C4-2B (cell line): Measurements from ENCODE around the gene PEX12.

ENCODE experiments used
- H3K27ac ChIP-seq: fragments of 450-650 bp; 2 replicates; pipeline ENCODE4 v1.5.1; 2017
- CTCF ChIP-seq: fragments of 450-650 bp; conservative IDR thresholded peaks from 2 replicates; pipeline ENCODE4 v1.5.1; 2017; ENCODE audit warnings: mild to moderate bottlenecking
- ZFX ChIP-seq: fragments of 450-650 bp; IDR thresholded peaks from 2 replicates; pipeline ENCODE4 v1.6.1; 2017

Gene PEX12

GRCh38 chr17:35609831-35610230 is 31.5 kb upstream of the PEX12 start:
- TF ChIP-seq ZFX: no peak
- no peak for TF ChIP-seq CTCF
- H3K27ac ChIP-seq: no peak overlapping the region

- H3K27ac ChIP-seq: no peak overlapping the region
- no peak for TF ChIP-seq ZFX
- no peak for TF ChIP-seq CTCF
Observed at GRCh38 chr17:35607239-35607847, 29.0 kb upstream of the PEX12 start.

- TF ChIP-seq CTCF (no peak), ZFX (no peak)
- no peak overlapping the region for H3K27ac ChIP-seq
Observed at GRCh38 chr17:35605678-35606077, 27.3 kb upstream of the PEX12 start.

- no peak for TF ChIP-seq ZFX
- TF ChIP-seq CTCF: no peak
- H3K27ac ChIP-seq: no peak overlapping the region
Observed at GRCh38 chr17:35603674-35604073, 25.3 kb upstream of the PEX12 start.

GRCh38 chr17:35597604-35598003 is 19.2 kb upstream of the PEX12 start:
- TF ChIP-seq CTCF: no peak
- no peak for TF ChIP-seq ZFX
- no peak overlapping the region for H3K27ac ChIP-seq

GRCh38 chr17:35596530-35597233 is 18.3 kb upstream of the PEX12 start:
- no peak overlapping the region for H3K27ac ChIP-seq
- no peak for TF ChIP-seq ZFX
- no peak for TF ChIP-seq CTCF

GRCh38 chr17:35596072-35596471 is 17.7 kb upstream of the PEX12 start:
- TF ChIP-seq ZFX (no peak), CTCF (no peak)
- no peak overlapping the region for H3K27ac ChIP-seq
